ENCODE data around the gene NTNG2. TPM values are rescaled to one million over a fixed set of nuclear protein-coding genes. Genes with fewer than 3 reads are reported as not detected.

NTNG2 gene
- total RNA-seq, 2 donors from 2014 or later: 5.0 to 6.5 TPM

GRCh38 chr9:132283863-132284262, 122.0 kb downstream of the NTNG2 start:
- intact Hi-C loops (cut with DNase I): loop anchor here in 1 of 2 donors (10.0 kb wide), 1 partner anchor 1129 kb away; no protein-coding TSS in a partner anchor
- ATAC-seq (no peak), DNase-seq (no peak)

GRCh38 chr9:132287256-132287760, 125.5 kb downstream of the NTNG2 start:
- no peak for ATAC-seq
- no peak for DNase-seq
- intact Hi-C loops (cut with DNase I): loop anchor here in 1 of 2 donors (10.0 kb wide), 1 partner anchor 1133 kb away; no protein-coding TSS in a partner anchor

GRCh38 chr9:132288361-132288760, 126.5 kb downstream of the NTNG2 start:
- intact Hi-C loops (cut with DNase I): loop anchor here in 1 of 2 donors (10.0 kb wide), 1 partner anchor 1134 kb away; no protein-coding TSS in a partner anchor
- DNase-seq (no peak), ATAC-seq (no peak)

GRCh38 chr9:132288966-132289365, 127.1 kb downstream of the NTNG2 start:
- intact Hi-C loops (cut with DNase I): loop anchor here in 1 of 2 donors (10.0 kb wide), 1 partner anchor 1134 kb away; no protein-coding TSS in a partner anchor
- DNase-seq: no peak
- no peak for ATAC-seq

- intact Hi-C loops (cut with DNase I): no loop called here
- ATAC-seq: no peak
- DNase-seq: no peak
These were observed 131.4 kb downstream of the NTNG2 start for GRCh38 chr9:132293145-132293721.

Other genes with a start within 250 kb of the NTNG2 start
- 10 to 100 TPM; 15.0 to 21.2 TPM for gene MED27, start 82.2 kb upstream of the NTNG2 start, total RNA-seq
- gene SETX, start 192.9 kb downstream of the NTNG2 start, total RNA-seq: 10 to 100 TPM; 25.7 to 32.8 TPM
- gene TTF1, start 244.8 kb downstream of the NTNG2 start, total RNA-seq: 10 to 100 TPM; 16.0 to 17.6 TPM
- gene CFAP77, start 248.2 kb downstream of the NTNG2 start, total RNA-seq: 1 to 10 TPM; 2.4 to 3.0 TPM

Measured in left cardiac atrium (tissue), 4 donors.